ENCODE data around the gene NDST1. TPM values are rescaled to one million over a fixed set of nuclear protein-coding genes. Genes with fewer than 3 reads are reported as not detected.

Gene NDST1
- polyA plus RNA-seq, 2 of the 4 experiments (the other 2 are of a cell fraction) = 24.4 to 50.8 TPM

- no peak overlapping the region for H3K4me3 ChIP-seq
- 93% methylated on average over 15 of the region's 15 CpGs for WGBS (ENCODE audit: missing lambda C conversion rate)
- ChIA-PET CTCF (interaction anchor here (0.6 to 33.5 kb wide), 10 partner anchors 3 to 169 kb away, joined by 3 to 439 read pairs (median 6); partner anchors contain the start of gene NDST1), POLR2A (interaction anchor here (0.7 kb wide), 3 partner anchors 17 to 964 kb away, joined by 3 to 7 read pairs (median 3); no protein-coding TSS in a partner anchor)
- peak overlapping the region; percentile 64 for H3K4me2 ChIP-seq
- H3K27ac ChIP-seq = peak overlapping the region; percentile 86 to 92; a peak in 5 of 6 replicates
- ATAC-seq (no peak), DNase-seq (ENCODE audit: low read depth in 1 of 2, low spot score in 1 of 2) (peak in 1 of 2 experiments; percentile 62), FAIRE-seq (no peak)
- peaks cover 96% of the 10 kb centered on the region for H3K4me1 ChIP-seq
- TF ChIP-seq KDM1A (IDR thresholded peaks at IDR 0.05; ENCODE audit: low read depth) (peak; percentile 89; the same call in 1 of the 2 replicates), FOSB (CRISPR knock-in tag; IDR thresholded peaks at IDR 0.05) (no peak), HOXB5 (CRISPR knock-in tag; IDR thresholded peaks at IDR 0.05) (no peak), CBX8 (IDR thresholded peaks at IDR 0.05) (no peak), CEBPB (IDR thresholded peaks at IDR 0.05) (no peak), RFX5 (IDR thresholded peaks at IDR 0.05) (peak; percentile 95), SMC3 (IDR thresholded peaks at IDR 0.05) (no peak), BCL3 (IDR thresholded peaks at IDR 0.05) (no peak), MAX (IDR thresholded peaks at IDR 0.05) (no peak), REST (IDR thresholded peaks at IDR 0.05) (no peak), BHLHE40 (IDR thresholded peaks at IDR 0.05; ENCODE audit: low read depth, low read length) (no peak), USF2 (IDR thresholded peaks at IDR 0.05) (no peak), ESRRA (IDR thresholded peaks at IDR 0.05; ENCODE audit: borderline replicate concordance, low read length) (no peak)
- H3K9me3 ChIP-seq = no peaks in the 10 kb centered on the region
These were observed 5.7 kb downstream of the NDST1 start for GRCh38 chr5:150513375-150514309.

GRCh38 chr5:150514708-150515211 is 6.8 kb downstream of the NDST1 start:
- 2% methylated on average over 3 of the region's 3 CpGs for WGBS (ENCODE audit: missing lambda C conversion rate)
- peak overlapping the region; percentile 64 for H3K4me2 ChIP-seq
- peaks cover 96% of the 10 kb centered on the region for H3K4me1 ChIP-seq
- POLR2A ChIA-PET = no interaction called here
- CTCF ChIA-PET = interaction anchor here (0.8 to 20.8 kb wide), 6 partner anchors 8 to 64 kb away, joined by 3 to 439 read pairs (median 7); partner anchors contain the start of genes NDST1 and RPS14
- no peak overlapping the region for H3K4me3 ChIP-seq
- no peaks in the 10 kb centered on the region for H3K9me3 ChIP-seq
- ATAC-seq (peak; percentile 22 to 23), FAIRE-seq (no peak), DNase-seq (ENCODE audit: low read depth in 1 of 2, low spot score in 1 of 2) (peak; percentile 57 to 65)
- TF ChIP-seq RFX5 (IDR thresholded peaks at IDR 0.05) = no peak
- TF ChIP-seq MAX (IDR thresholded peaks at IDR 0.05) = peak; percentile 61
- TF ChIP-seq FOSL2 (IDR thresholded peaks at IDR 0.05) = peak; percentile 11; the same call in 1 of the 2 replicates
- peak; percentile 36; the same call in 1 of the 2 replicates for TF ChIP-seq FOSL2 (CRISPR knock-in tag; IDR thresholded peaks at IDR 0.05)
- no peak for TF ChIP-seq EHF (CRISPR knock-in tag; IDR thresholded peaks at IDR 0.05)
- TF ChIP-seq GATA3 (IDR thresholded peaks at IDR 0.05; ENCODE audit: borderline replicate concordance) = peak; percentile 42; the same call in 1 of the 2 replicates
- TF ChIP-seq FOSB (CRISPR knock-in tag; IDR thresholded peaks at IDR 0.05) = no peak
- TF ChIP-seq PBX3 (IDR thresholded peaks at IDR 0.05) = peak; percentile 48; the same call in 1 of the 2 replicates
- peak overlapping the region; percentile 86 to 92 for H3K27ac ChIP-seq
